ENCODE data around the gene GBP7.

Gene GBP7

GRCh38 chr1:89104687-89105086 lies 71.1 kb downstream of the GBP7 start:
- no peak for DNase-seq

- no peak for DNase-seq
Observed at GRCh38 chr1:89104147-89104546, 71.7 kb downstream of the GBP7 start.

GRCh38 chr1:89102021-89102420 lies 73.8 kb downstream of the GBP7 start:
- no peak for DNase-seq

- no peak for DNase-seq
Observed at GRCh38 chr1:89100412-89100811, 75.4 kb downstream of the GBP7 start.

GRCh38 chr1:89098857-89099256 lies 76.9 kb downstream of the GBP7 start:
- no peak for DNase-seq

GRCh38 chr1:89095737-89096136 lies 80.1 kb downstream of the GBP7 start:
- no peak for DNase-seq

GRCh38 chr1:89089962-89090361 lies 85.8 kb downstream of the GBP7 start:
- no peak for DNase-seq

GRCh38 chr1:89088572-89088971 lies 87.2 kb downstream of the GBP7 start:
- DNase-seq, result no peak

GRCh38 chr1:89087241-89087640 lies 88.6 kb downstream of the GBP7 start:
- no peak for DNase-seq

- DNase-seq, result peak; percentile 43 to 57
Observed at GRCh38 chr1:89085781-89086180, 90.0 kb downstream of the GBP7 start.
